ENCODE data around the gene TMA7. TPM values are rescaled to one million over a fixed set of nuclear protein-coding genes. Genes with fewer than 3 reads are reported as not detected.

Gene TMA7
- total and polyA plus RNA-seq, 9 of the 15 experiments (the other 6 are each of a cell fraction or from before 2014, with no cell fraction given) = 209 to 1,003 (median 486) TPM

DNA sequence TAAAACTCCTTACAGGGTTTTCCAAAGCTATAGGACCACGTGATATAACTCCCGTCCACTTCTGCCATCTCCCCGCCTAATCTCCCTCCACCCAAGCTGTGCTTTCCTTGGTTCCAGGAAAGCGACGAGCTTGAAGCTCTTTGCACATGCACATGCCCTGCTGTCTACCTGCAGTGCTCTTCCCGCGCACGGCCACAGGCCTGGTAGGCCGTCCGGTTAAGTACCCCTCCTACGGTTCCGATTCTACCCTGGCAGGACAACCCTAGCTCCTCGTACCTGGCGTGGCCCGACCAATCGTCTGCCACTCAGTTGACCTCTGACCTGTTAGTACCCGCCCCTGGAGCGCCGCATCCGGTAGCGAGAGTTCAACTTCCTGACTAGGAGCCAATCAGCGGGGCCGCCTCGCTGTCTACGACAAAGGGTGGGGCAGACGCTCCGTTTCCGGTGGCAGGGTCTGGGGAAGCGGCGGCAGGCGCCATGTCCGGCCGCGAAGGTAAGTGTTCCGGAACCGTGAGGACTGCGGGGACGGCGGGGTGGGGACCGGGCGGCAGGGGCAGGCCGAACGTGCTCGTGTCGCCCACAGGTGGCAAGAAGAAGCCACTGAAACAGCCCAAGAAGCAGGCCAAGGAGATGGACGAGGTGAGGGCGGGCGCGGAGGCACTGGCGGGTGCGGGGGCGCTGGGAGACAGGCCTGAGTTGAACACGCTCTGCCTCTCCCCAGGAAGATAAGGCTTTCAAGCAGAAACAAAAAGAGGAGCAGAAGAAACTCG, at the start of gene TMA7, which contains the start of gene CCDC51 (continued):
- TF ChIP-seq, protein P1, sequence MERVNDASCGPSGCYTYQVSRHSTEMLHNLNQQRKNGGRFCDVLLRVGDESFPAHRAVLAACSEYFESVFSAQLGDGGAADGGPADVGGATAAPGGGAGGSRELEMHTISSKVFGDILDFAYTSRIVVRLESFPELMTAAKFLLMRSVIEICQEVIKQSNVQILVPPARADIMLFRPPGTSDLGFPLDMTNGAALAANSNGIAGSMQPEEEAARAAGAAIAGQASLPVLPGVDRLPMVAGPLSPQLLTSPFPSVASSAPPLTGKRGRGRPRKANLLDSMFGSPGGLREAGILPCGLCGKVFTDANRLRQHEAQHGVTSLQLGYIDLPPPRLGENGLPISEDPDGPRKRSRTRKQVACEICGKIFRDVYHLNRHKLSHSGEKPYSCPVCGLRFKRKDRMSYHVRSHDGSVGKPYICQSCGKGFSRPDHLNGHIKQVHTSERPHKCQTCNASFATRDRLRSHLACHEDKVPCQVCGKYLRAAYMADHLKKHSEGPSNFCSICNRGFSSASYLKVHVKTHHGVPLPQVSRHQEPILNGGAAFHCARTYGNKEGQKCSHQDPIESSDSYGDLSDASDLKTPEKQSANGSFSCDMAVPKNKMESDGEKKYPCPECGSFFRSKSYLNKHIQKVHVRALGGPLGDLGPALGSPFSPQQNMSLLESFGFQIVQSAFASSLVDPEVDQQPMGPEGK (CRISPR knock-in tag; IDR thresholded peaks at IDR 0.05; ENCODE audit: borderline replicate concordance) = no peak
- TF ChIP-seq SP1 (CRISPR knock-in tag; IDR thresholded peaks at IDR 0.05) (peak; percentile 81), GTF2A2 (tag; IDR thresholded peaks at IDR 0.05) (no peak), SNIP1 (IDR thresholded peaks at IDR 0.05; ENCODE audit: low read depth) (no peak), PHF8 (IDR thresholded peaks at IDR 0.05; ENCODE audit: borderline replicate concordance, low read length) (peak; percentile 91; the same call in 1 of the 2 replicates), SETDB1 (IDR thresholded peaks at IDR 0.05; ENCODE audit: low read length) (no peak), MCM2 (IDR thresholded peaks at IDR 0.05; ENCODE audit: low read depth) (no peak), NFIX (CRISPR knock-in tag; IDR thresholded peaks at IDR 0.05; ENCODE audit: low read depth) (no peak), CBX1 (IDR thresholded peaks at IDR 0.05; ENCODE audit: low read depth) (0 out of 2 replicates have a peak, but pooled peaks have one; percentile 59), HNRNPLL (IDR thresholded peaks at IDR 0.05; ENCODE audit: low read depth, low read length, poor library complexity, severe bottlenecking) (peak; percentile 23), MTF1 (CRISPR knock-in tag; IDR thresholded peaks at IDR 0.05; ENCODE audit: borderline replicate concordance) (no peak), BRD9 (IDR thresholded peaks at IDR 0.05; ENCODE audit: low read depth, partially characterized antibody) (no peak)
- TF ChIP-seq, protein P2, sequence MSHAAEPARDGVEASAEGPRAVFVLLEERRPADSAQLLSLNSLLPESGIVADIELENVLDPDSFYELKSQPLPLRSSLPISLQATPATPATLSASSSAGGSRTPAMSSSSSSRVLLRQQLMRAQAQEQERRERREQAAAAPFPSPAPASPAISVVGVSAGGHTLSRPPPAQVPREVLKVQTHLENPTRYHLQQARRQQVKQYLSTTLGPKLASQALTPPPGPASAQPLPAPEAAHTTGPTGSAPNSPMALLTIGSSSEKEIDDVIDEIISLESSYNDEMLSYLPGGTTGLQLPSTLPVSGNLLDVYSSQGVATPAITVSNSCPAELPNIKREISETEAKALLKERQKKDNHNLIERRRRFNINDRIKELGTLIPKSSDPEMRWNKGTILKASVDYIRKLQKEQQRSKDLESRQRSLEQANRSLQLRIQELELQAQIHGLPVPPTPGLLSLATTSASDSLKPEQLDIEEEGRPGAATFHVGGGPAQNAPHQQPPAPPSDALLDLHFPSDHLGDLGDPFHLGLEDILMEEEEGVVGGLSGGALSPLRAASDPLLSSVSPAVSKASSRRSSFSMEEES (CRISPR knock-in tag; IDR thresholded peaks at IDR 0.05) = peak; percentile 76
- TF ChIP-seq, protein P3, sequence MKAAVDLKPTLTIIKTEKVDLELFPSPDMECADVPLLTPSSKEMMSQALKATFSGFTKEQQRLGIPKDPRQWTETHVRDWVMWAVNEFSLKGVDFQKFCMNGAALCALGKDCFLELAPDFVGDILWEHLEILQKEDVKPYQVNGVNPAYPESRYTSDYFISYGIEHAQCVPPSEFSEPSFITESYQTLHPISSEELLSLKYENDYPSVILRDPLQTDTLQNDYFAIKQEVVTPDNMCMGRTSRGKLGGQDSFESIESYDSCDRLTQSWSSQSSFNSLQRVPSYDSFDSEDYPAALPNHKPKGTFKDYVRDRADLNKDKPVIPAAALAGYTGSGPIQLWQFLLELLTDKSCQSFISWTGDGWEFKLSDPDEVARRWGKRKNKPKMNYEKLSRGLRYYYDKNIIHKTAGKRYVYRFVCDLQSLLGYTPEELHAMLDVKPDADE (conservative IDR thresholded peaks at IDR 0.05; ENCODE audit: control insufficient read depth, low read depth, low read length) = no peak
- TF ChIP-seq, protein P4, sequence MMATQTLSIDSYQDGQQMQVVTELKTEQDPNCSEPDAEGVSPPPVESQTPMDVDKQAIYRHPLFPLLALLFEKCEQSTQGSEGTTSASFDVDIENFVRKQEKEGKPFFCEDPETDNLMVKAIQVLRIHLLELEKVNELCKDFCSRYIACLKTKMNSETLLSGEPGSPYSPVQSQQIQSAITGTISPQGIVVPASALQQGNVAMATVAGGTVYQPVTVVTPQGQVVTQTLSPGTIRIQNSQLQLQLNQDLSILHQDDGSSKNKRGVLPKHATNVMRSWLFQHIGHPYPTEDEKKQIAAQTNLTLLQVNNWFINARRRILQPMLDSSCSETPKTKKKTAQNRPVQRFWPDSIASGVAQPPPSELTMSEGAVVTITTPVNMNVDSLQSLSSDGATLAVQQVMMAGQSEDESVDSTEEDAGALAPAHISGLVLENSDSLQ (IDR thresholded peaks at IDR 0.05) = peak; percentile 94
- TF ChIP-seq, protein P5, sequence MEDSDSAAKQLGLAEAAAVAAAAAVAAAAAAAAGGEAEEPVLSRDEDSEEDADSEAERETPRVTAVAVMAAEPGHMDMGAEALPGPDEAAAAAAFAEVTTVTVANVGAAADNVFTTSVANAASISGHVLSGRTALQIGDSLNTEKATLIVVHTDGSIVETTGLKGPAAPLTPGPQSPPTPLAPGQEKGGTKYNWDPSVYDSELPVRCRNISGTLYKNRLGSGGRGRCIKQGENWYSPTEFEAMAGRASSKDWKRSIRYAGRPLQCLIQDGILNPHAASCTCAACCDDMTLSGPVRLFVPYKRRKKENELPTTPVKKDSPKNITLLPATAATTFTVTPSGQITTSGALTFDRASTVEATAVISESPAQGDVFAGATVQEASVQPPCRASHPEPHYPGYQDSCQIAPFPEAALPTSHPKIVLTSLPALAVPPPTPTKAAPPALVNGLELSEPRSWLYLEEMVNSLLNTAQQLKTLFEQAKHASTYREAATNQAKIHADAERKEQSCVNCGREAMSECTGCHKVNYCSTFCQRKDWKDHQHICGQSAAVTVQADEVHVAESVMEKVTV (CRISPR knock-in tag; IDR thresholded peaks at IDR 0.05) = no peak
- TF ChIP-seq, protein P6, sequence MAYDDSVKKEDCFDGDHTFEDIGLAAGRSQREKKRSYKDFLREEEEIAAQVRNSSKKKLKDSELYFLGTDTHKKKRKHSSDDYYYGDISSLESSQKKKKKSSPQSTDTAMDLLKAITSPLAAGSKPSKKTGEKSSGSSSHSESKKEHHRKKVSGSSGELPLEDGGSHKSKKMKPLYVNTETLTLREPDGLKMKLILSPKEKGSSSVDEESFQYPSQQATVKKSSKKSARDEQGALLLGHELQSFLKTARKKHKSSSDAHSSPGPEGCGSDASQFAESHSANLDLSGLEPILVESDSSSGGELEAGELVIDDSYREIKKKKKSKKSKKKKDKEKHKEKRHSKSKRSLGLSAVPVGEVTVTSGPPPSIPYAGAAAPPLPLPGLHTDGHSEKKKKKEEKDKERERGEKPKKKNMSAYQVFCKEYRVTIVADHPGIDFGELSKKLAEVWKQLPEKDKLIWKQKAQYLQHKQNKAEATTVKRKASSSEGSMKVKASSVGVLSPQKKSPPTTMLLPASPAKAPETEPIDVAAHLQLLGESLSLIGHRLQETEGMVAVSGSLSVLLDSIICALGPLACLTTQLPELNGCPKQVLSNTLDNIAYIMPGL (CRISPR knock-in tag; IDR thresholded peaks at IDR 0.05) = no peak

Measured in K562 (cell line).